Astrocyte of the spinal cord (primary cell): Measurements from ENCODE around the gene USF2.
"Not testable (repeated sequence)": the region's sequence is repeated elsewhere in the genome, so short reads cannot be mapped to it uniquely, and the experiment has no call there.

Experiments used
- DNase-seq: peaks from one replicate; pipeline ENCODE4 v3.0.0; 2011; ENCODE audit warnings: low read depth, low spot score
- H3K4me3 ChIP-seq: 2 replicates; pipeline ENCODE4 v1.5.1; 2011; ENCODE audit warnings: low read depth, mild to moderate bottlenecking, low read length, moderate library complexity
- CTCF ChIP-seq: IDR thresholded peaks from 2 replicates; pipeline ENCODE4 v1.5.1; 2012; ENCODE audit warnings: low read depth, mild to moderate bottlenecking, low read length, inconsistent platforms
- in situ Hi-C: cut with HindIII; loops from 2 replicates; pipeline ENCODE4 v1.10.0; 2017; ENCODE audit warnings: low sequenced_read_pairs

USF2 gene

DNA sequence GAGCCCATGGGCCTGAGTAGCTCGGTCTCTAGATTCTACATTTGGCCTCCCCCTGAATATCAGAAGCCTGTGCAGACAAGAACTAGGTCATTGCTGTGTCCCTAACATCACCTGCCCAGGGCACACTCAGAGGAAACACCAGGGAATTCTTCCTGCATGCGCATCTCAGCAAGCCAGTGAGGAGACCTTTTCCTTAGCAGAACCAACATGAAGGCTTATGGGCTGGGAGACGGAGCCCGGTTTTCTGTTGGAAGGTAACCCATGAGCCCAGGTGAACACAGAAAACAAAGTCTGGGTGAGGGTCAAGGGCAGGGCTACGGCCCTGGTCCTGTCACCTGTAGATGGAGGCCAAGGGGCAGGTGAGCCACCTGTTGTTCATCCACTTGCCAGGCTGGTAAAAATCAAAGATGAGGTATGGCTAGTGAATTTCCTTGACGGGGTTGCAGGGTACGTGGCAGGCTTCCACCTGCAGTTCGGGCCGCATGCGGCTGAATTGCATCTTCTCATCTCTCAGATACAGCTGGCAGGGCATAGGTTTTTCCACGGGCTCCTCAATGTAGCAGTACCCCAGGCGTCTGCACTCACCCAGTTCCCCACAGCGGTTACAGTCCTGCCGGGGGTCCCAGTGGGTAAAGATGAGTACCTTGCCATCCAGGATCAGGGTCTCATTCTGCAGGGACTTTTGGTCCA lies 36.7 kb upstream of the USF2 start:
- in situ Hi-C loops: no loop called here
- H3K4me3 ChIP-seq: no peak overlapping the region
- TF ChIP-seq CTCF: no peak
- no peak for DNase-seq

DNA sequence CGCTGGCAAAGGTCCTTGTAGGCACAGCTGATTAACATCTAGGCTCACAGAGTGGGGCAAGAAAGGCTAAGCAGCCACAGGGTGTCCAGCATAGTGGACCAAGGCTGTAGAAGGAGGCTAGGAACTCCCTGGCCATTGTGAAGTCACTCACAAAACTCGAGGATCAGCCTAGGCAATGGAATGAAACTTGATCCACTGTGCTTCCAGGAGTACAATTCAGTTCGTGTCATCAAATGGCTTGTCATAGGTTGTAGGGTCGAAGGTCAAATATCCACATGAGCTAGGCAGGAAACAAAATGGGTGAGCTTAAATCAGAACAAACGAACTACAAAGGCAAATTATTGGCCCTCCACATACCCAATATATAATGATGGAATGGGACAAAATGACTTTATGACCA lies 35.9 kb upstream of the USF2 start:
- DNase-seq: no peak
- no peak for TF ChIP-seq CTCF
- in situ Hi-C loops: no loop called here
- no peak overlapping the region for H3K4me3 ChIP-seq

- in situ Hi-C loops: no loop called here
- DNase-seq: no peak
- H3K4me3 ChIP-seq: no peak overlapping the region
- no peak for TF ChIP-seq CTCF
Observed at GRCh38 chr19:35236638-35237400, 31.9 kb upstream of the USF2 start.

GRCh38 chr19:35239597-35239996 lies 29.2 kb upstream of the USF2 start:
- DNase-seq, H3K4me3 ChIP-seq, in situ Hi-C loops: not testable (repeated sequence)

DNA sequence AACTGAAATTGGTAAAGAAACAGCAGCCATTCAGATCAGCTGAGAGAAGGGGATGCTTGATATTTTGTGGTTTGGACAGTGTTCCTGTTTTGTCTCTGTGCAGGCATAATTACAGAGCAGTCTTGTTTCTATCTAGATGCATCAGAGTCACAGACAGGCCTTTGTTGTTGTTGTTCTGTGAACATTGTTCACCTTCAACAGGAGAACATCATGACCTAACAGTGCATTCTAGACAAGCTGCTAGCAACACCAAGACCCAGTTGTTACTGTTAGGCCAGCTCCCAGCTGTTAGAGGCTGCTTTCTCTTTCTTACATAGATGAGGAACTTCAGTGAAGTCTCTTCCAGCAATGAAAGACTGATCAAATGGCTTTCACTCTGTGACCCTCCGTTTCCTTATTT lies 28.4 kb upstream of the USF2 start:
- TF ChIP-seq CTCF: no peak
- no peak overlapping the region for H3K4me3 ChIP-seq
- DNase-seq: no peak
- in situ Hi-C loops: no loop called here

- no peak for DNase-seq
- TF ChIP-seq CTCF: no peak
- in situ Hi-C loops: no loop called here
- no peak overlapping the region for H3K4me3 ChIP-seq
Observed at GRCh38 chr19:35241417-35241816, 27.3 kb upstream of the USF2 start.

- no peak overlapping the region for H3K4me3 ChIP-seq
- no peak for TF ChIP-seq CTCF
- no peak for DNase-seq
- in situ Hi-C loops: no loop called here
Observed at GRCh38 chr19:35246466-35247092, 22.2 kb upstream of the USF2 start.
